ENCODE measurements around the gene HOXB6.

Gene HOXB6

DNA sequence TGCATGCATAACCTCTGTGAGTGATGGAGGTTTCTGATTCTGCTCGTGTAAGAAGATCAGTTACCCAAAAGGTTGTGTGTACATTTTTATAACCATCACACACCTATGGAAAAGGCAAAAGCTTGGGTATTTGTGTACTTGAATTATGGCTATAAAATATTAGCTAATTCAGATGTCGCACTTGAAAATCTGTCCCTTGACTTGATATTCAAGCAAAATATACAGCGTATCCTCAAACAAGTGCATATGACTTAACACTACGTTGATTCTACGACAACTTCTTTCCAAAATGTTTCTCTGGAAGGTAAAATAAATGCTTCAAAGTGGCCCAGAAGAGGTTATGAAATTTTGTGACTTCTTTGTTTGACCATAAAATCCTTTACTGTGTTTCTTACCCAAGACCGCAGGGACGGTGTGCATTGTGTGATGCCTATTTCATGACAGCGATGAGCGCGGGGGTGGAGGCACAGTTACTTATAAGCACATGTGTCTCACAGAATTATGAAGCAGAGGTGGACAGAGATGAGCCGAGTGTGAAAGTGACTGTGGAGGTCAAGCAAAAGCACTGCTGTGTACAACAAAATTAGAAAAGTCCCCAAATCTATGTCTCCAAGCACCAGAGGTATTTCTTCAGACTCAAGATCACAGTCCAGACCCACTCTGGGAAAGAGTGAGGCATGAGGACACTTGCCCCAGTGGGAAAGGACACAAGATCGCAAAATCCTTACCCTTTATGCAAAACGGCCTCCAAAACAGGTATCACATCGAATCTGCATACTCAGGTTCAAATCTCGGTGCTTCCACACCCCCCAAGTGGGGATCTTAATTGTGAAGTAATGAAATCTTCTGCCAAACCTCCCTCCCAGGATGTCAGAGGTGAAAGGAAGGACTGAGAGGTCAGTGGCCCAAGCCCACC lies 25.5 kb upstream of the HOXB6 start:
- no peak for ATAC-seq
- TF ChIP-seq ZNF565 (CRISPR knock-in tag; conservative IDR thresholded peaks at IDR 0.05; ENCODE audit: low read depth), result no peak
- no peak for TF ChIP-seq BACH2 (CRISPR knock-in tag; IDR thresholded peaks at IDR 0.05; ENCODE audit: borderline replicate concordance)
- no peak for TF ChIP-seq GLIS3 (CRISPR knock-in tag; IDR thresholded peaks at IDR 0.05)
- TF ChIP-seq ZFP30 (CRISPR knock-in tag; IDR thresholded peaks at IDR 0.05), result no peak
- no peak for TF ChIP-seq ARNTL (CRISPR knock-in tag; IDR thresholded peaks at IDR 0.05; ENCODE audit: borderline replicate concordance, low read depth)
- no peak for TF ChIP-seq RARB (CRISPR knock-in tag; IDR thresholded peaks at IDR 0.05)

DNA sequence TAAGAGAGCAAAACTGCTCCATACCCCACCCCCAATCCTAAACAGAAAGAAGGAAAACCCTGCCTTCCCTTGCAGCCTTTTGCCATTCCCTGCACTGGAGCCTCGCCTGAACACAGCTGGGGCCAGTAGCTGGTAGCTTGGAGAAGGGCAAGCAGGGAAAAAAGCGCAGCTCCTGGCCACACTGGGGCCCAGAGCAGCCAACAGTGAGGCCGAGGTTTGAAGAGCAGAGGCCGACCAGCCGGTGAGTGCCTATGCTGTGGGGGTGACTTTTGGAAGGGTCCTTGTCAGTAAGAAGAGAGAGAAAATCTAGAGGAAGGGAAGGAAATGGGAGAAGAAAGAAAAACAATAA lies 24.6 kb upstream of the HOXB6 start:
- TF ChIP-seq PPARA (CRISPR knock-in tag; IDR thresholded peaks at IDR 0.05; ENCODE audit: borderline replicate concordance) (no peak), ZNF70 (CRISPR knock-in tag; IDR thresholded peaks at IDR 0.05) (no peak), BACH2 (CRISPR knock-in tag; IDR thresholded peaks at IDR 0.05; ENCODE audit: borderline replicate concordance) (no peak), ARNTL (CRISPR knock-in tag; IDR thresholded peaks at IDR 0.05; ENCODE audit: borderline replicate concordance, low read depth) (no peak), ZNF8 (CRISPR knock-in tag; IDR thresholded peaks at IDR 0.05) (no peak)
- ATAC-seq, result no peak

DNA sequence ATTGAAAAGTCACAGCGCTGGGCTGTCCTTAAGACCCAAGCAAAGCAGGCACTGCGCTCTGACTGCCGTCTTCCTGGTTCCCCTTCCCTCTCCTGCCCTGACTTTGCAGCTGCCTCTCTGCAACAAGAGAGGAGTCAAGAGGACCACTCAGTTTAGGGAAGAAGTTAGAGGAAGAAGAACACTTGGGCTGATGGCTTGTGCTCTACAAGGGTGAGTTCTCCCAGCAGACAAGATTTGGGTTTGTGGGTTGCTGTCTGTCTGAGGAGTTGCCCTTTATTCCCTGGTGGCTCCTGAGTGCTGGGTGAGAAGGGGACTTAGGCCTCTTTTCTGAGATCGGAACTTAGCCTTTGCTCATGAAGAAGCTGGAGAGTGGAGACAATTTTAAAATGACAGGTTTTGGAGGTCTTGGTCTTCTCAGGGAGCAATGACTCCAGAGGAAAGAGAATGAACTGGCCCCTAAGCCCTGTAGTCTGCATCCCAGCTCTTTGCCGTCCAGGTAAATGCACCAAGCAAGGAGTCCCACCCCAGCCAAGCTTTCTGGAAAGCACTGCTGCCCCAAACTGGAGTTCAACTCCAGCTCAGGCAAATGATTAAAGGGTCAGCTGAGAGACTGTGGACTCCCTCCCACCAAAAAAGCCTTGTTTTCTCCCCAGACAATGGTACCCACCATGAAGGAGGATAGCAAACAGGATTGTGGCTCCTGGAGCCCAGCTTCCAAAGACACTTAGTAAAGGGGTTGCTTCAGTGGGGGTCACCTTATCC lies 24.0 kb upstream of the HOXB6 start:
- no peak for ATAC-seq
- no peak for TF ChIP-seq ZC3H10 (CRISPR knock-in tag; IDR thresholded peaks at IDR 0.05)
- TF ChIP-seq, protein P1, sequence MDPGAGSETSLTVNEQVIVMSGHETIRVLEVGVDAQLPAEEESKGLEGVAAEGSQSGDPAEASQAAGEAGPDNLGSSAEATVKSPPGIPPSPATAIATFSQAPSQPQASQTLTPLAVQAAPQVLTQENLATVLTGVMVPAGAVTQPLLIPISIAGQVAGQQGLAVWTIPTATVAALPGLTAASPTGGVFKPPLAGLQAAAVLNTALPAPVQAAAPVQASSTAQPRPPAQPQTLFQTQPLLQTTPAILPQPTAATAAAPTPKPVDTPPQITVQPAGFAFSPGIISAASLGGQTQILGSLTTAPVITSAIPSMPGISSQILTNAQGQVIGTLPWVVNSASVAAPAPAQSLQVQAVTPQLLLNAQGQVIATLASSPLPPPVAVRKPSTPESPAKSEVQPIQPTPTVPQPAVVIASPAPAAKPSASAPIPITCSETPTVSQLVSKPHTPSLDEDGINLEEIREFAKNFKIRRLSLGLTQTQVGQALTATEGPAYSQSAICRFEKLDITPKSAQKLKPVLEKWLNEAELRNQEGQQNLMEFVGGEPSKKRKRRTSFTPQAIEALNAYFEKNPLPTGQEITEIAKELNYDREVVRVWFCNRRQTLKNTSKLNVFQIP (CRISPR knock-in tag; IDR thresholded peaks at IDR 0.05; ENCODE audit: borderline replicate concordance, low read depth), result no peak

DNA sequence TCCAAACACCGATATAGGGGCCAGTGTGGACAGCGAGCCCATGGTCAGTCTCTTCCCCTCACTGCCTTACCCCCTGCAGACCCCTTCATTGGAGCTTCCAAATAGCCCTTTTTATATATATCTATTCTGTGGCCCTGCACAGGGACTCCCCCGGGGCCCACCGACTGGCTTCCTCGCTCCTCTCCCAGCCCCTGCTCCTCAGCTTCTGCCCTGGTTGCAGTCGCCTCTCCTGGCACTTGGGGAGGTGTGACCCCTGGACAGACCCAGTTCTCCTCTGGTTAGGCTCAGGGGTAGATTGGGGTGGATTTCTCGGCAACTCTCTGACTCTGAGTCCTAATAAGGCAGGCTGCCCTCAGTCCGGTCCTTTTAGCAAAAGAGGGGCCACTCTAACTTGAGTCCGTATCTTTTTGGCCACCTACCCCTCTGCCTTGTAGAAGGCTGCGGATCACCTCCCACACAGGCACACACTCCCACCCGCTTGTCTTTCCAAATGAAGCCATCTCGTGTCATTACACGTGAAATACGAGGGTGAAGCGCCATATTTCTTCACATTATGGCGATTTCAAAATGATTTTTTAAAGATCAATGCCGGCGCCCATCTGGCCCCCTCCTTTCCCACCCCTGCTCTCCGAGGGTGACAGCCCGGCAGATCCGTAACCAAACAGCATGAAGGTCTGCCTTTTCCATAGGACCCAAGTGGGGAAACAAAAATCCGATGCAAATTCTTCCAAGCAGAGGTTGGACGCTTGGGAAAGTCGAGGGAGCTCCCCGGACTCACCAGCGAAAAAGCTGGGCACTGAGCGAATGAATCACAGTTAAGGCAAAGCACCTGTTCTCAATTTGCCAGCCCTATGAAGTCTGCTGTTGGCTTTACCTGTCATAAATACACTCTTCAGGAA lies 23.1 kb upstream of the HOXB6 start:
- TF ChIP-seq RARB (CRISPR knock-in tag; IDR thresholded peaks at IDR 0.05), result no peak
- TF ChIP-seq, protein P2, sequence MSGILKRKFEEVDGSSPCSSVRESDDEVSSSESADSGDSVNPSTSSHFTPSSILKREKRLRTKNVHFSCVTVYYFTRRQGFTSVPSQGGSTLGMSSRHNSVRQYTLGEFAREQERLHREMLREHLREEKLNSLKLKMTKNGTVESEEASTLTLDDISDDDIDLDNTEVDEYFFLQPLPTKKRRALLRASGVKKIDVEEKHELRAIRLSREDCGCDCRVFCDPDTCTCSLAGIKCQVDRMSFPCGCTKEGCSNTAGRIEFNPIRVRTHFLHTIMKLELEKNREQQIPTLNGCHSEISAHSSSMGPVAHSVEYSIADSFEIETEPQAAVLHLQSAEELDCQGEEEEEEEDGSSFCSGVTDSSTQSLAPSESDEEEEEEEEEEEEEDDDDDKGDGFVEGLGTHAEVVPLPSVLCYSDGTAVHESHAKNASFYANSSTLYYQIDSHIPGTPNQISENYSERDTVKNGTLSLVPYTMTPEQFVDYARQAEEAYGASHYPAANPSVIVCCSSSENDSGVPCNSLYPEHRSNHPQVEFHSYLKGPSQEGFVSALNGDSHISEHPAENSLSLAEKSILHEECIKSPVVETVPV (CRISPR knock-in tag; IDR thresholded peaks at IDR 0.05), result no peak
- no peak for TF ChIP-seq CSDC2 (CRISPR knock-in tag; IDR thresholded peaks at IDR 0.05)
- TF ChIP-seq GLIS3 (CRISPR knock-in tag; IDR thresholded peaks at IDR 0.05), result no peak
- no peak for TF ChIP-seq ZC3H10 (CRISPR knock-in tag; IDR thresholded peaks at IDR 0.05)
- no peak for TF ChIP-seq TCF4 (CRISPR knock-in tag; IDR thresholded peaks at IDR 0.05; ENCODE audit: borderline replicate concordance)
- no peak for TF ChIP-seq PPARA (CRISPR knock-in tag; IDR thresholded peaks at IDR 0.05; ENCODE audit: borderline replicate concordance)
- TF ChIP-seq ESRRG (CRISPR knock-in tag; IDR thresholded peaks at IDR 0.05), result no peak
- no peak for TF ChIP-seq TOX (CRISPR knock-in tag; IDR thresholded peaks at IDR 0.05; ENCODE audit: borderline replicate concordance)
- TF ChIP-seq, protein P3, sequence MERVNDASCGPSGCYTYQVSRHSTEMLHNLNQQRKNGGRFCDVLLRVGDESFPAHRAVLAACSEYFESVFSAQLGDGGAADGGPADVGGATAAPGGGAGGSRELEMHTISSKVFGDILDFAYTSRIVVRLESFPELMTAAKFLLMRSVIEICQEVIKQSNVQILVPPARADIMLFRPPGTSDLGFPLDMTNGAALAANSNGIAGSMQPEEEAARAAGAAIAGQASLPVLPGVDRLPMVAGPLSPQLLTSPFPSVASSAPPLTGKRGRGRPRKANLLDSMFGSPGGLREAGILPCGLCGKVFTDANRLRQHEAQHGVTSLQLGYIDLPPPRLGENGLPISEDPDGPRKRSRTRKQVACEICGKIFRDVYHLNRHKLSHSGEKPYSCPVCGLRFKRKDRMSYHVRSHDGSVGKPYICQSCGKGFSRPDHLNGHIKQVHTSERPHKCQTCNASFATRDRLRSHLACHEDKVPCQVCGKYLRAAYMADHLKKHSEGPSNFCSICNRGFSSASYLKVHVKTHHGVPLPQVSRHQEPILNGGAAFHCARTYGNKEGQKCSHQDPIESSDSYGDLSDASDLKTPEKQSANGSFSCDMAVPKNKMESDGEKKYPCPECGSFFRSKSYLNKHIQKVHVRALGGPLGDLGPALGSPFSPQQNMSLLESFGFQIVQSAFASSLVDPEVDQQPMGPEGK (CRISPR knock-in tag; IDR thresholded peaks at IDR 0.05; ENCODE audit: borderline replicate concordance), result no peak
- no peak for TF ChIP-seq ARNTL (CRISPR knock-in tag; IDR thresholded peaks at IDR 0.05; ENCODE audit: borderline replicate concordance, low read depth)
- TF ChIP-seq, protein P4, sequence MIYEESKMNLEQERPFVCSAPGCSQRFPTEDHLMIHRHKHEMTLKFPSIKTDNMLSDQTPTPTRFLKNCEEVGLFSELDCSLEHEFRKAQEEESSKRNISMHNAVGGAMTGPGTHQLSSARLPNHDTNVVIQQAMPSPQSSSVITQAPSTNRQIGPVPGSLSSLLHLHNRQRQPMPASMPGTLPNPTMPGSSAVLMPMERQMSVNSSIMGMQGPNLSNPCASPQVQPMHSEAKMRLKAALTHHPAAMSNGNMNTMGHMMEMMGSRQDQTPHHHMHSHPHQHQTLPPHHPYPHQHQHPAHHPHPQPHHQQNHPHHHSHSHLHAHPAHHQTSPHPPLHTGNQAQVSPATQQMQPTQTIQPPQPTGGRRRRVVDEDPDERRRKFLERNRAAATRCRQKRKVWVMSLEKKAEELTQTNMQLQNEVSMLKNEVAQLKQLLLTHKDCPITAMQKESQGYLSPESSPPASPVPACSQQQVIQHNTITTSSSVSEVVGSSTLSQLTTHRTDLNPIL (CRISPR knock-in tag; IDR thresholded peaks at IDR 0.05; ENCODE audit: low read depth), result no peak
- TF ChIP-seq, protein P5, sequence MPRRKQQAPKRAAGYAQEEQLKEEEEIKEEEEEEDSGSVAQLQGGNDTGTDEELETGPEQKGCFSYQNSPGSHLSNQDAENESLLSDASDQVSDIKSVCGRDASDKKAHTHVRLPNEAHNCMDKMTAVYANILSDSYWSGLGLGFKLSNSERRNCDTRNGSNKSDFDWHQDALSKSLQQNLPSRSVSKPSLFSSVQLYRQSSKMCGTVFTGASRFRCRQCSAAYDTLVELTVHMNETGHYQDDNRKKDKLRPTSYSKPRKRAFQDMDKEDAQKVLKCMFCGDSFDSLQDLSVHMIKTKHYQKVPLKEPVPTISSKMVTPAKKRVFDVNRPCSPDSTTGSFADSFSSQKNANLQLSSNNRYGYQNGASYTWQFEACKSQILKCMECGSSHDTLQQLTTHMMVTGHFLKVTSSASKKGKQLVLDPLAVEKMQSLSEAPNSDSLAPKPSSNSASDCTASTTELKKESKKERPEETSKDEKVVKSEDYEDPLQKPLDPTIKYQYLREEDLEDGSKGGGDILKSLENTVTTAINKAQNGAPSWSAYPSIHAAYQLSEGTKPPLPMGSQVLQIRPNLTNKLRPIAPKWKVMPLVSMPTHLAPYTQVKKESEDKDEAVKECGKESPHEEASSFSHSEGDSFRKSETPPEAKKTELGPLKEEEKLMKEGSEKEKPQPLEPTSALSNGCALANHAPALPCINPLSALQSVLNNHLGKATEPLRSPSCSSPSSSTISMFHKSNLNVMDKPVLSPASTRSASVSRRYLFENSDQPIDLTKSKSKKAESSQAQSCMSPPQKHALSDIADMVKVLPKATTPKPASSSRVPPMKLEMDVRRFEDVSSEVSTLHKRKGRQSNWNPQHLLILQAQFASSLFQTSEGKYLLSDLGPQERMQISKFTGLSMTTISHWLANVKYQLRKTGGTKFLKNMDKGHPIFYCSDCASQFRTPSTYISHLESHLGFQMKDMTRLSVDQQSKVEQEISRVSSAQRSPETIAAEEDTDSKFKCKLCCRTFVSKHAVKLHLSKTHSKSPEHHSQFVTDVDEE (CRISPR knock-in tag; IDR thresholded peaks at IDR 0.05), result no peak
- no peak for TF ChIP-seq ZNF70 (CRISPR knock-in tag; IDR thresholded peaks at IDR 0.05)
- no peak for TF ChIP-seq ZNF8 (CRISPR knock-in tag; IDR thresholded peaks at IDR 0.05)
- no peak for ATAC-seq

Data from SK-N-SH treated with all-trans-retinoic acid at 6 μM for 48 hours (cell line).